Measurements from ENCODE around the gene MASP2.
"Not testable (repeated sequence)": the region's sequence is repeated elsewhere in the genome, so short reads cannot be mapped to it uniquely, and the experiment has no call there.

The MASP2 gene

DNA sequence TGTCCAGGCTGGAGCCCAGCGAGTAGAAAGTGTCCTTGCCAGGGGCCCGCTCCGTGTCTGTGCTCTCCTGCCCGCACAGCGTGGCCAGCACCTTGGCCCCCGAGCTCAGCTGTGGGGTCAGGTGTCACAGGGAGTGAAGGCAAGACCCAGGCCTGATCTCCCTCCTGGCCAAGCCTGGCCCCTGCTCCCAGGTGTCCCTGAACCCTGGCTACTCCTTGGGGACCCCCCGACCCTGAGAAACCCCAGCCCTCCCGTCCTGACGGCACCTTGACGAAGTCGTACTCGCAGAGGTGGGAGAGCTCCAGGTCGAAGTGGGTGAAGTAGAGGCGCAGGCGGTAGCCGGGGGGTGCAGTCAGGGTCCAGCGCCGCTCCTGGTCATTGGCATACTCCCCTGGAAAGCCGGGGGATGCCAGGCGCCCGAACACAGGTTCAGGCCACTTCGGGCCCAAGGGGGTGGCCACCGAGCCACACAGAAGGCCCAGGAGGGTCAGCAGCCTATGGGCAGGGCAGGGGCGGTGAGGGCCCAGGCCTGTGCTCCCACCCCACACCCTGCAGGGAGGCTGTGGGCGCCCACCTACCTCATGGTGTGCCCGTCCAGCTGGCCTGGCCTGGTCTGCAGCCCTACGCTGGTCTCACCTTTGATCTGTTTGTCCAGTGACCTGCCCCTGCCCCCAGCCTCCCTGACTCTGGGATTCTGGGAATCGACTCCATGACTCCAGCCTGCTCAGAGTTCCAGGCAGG is at the start of gene MASP2:
Gene MASP2 (minus strand): TSS at position 615 of the 741 bp plus-strand sequence. CDS start 32 bp downstream, at position 583.
- no peak for DNase-seq

DNA sequence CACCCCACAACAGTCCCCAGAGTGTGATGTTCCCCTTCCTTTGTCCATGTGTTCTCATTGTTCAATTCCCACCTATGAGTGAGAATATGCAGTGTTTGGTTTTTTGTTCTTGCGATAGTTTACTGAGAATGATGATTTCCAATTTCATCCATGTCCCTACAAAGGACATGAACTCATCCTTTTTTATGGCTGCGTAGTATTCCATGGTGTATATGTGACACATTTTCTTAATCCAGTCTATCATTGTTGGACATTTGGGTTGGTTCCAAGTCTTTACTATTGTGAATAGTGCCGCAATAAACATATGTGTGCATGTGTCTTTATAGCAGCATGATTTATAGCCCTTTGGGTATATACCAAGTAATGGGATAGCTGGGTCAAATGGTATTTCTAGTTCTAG is 36.7 kb upstream of the MASP2 start:
- not testable (repeated sequence) for DNase-seq

DNA sequence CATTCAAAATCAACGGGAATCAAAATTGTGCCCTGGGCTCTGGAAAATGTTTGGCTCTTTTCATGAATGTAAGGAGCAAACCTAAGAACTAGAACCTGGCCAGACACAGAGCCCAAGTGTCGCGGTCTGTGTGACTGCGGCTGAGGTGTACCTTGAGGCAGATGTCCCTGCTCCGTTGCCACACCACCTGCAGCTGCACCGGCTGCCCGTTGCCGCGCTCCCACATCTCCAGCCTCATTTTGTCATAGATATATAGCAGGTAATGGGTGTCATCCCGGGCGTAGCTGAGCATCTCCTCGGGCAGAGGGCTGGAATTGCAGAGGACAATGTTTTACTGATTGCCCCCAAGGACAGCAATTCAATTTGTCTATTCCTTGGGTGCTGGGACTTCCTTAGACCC is 33.9 kb upstream of the MASP2 start:
- DNase-seq = no peak

DNA sequence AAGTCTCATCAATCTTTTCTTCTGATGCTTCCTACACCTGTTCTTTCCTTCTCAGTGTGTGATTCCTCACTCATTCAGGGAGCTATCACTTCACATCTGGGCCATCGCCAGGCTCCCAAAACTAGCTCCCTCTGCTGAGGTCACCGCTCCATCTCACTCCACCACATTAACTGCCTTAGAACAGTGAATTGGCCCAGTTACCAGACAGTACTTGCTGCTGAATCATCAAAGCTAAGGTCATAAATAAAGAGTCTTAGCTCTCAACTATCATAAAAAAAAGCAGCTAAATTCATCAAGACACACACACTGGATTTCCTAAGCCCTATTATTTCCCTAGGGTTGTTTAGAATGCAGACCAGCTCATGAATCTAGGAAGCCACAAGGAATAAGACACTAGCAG is 31.6 kb upstream of the MASP2 start:
- DNase-seq = no peak

DNA sequence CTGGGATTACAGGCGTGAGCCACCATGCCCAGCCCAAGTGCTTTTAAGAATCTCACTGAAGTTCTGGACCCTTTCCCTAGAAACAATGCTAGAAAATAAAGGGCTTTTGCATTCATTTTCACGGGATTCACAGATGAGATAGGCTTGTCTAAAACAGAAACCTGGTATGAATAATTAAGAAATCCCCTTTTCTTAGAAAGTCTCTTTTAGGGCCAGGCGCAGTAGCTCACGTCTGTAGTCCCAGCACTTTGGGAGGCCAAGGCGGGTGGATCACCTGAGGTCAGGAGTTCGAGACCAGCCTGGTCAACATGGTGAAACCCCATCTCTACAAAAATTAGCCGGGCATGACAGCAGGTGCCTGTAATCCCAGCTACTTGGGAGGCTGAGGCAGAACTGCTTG is 26.4 kb upstream of the MASP2 start:
- not testable (repeated sequence) for DNase-seq

DNA sequence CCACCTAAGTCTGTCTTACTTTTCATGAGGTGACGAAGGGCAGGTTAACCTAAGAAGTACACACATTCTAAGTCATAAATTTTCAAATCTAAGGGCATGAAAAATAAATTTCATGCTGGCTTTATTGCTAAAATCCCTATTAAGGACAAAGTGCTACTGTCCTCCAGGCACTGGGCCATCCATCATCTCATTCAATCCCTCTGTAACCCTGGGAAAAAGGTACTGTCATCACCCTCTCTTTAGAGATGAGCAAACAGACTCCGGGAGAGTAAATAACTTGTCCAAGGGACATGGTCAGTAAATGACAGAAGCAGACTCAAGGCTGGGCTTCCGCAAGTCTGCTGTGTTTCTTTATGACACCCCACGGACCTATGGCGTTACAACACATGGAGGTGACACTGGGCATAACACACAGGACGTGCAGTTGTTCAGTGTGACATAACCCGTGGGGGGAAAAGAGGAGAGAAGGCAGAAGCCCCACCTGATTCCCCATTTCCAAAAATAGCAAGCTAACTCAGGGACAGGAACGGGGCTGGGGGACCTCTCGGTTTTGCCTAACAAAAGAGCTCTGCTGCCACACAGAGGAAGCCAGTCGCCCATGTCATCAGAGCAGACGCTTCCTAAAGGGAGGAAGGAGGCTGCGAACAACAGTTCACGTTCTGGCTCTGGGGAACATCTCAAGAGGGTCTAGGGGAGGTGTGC is 25.3 kb upstream of the MASP2 start:
- DNase-seq = no peak

DNA sequence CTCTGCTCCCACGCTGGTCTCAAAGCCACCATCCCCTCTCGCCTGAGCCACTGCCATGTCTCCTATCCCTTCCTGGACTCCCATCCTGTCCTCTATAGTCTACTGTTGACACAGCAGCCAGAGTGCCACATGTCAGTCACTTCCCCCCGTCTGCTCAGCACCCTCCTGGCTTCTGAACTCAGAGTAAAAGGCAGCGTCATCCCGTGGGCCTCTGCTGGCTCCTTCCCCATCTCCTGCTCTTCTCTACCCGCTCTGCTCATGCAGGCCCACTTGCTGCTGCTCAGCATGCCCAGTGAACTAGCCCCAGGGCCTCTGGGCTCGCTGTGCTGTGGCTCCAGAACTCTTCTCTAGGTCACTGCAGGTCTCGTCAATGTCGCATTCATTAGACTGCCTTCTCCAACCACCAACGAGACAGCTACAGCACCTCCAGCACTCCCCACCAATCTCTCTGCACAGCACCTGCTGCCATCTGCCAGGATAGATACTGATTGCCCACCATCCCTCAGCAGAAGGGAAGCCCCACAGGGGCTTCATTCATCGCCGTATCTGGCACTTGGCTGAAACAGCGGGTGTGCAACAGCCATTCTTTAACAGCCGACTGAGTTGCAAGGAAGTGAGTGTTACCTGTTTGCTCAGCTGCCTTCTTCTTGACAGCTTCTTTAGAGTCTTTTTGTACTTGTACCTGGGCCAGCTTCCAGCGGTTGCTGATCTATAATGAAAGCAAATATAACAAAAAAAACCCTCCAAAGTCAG is 24.6 kb upstream of the MASP2 start:
- no peak for DNase-seq

DNA sequence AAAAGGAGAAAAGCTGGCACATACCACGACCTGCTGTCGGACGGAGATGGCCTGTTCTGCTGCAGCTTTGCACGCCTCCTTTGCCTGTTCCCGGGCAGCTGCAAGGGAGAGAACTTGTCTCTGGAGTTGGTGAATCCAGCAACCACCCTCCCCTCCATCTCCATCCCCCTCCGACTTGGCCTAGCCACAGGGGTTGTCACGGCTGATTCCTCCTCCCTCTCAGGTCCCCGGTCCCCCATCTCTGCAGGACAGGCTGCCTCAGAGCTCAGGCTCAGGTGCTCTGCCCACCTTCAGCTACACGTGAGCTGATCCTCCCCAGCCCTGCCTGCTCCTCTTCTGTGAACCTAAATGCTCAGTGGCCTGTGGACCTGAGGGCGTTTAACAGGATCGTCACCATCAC is 23.8 kb upstream of the MASP2 start:
- DNase-seq = no peak

DNA sequence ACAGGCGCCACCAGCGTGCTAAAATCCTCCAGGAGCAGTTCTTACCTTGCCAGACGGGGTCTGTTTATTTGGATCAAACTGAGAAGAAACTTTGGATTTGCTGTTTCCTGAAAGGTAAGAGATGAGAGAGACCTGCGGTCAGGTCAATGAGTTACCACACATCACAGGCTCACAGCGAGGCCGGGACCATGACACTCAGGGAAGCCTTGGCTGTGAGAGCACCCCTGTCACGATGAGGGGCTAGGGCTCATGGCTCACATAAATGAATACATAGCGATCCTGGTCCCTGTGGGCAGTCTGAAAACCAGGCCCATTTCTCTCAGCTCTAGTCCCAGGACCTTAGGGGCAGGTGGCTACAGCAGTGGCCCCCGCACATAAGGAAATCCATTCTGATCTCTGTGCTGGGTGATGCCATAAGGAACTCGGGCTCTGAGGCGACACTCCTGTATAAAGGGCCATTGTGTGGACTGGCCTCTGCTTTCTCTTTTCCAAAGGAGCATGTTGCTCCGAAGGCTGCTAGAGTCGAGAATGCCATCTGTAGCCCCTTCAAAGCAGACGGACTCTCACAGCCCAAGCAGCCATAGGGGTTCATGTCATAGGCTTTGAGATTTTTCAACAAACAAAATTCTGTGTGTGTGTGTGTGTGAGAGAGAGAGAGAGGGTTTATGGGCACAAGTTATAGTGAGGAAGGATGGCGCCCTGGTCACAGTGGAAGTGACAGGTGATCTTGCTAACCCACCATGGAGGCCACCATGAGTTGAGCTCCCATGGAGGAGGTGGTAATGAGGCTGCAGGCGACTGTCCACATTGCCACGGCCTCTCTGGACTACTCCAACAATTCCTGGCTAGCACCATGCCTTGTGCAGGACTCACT is 21.8 kb upstream of the MASP2 start:
- no peak for DNase-seq

DNA sequence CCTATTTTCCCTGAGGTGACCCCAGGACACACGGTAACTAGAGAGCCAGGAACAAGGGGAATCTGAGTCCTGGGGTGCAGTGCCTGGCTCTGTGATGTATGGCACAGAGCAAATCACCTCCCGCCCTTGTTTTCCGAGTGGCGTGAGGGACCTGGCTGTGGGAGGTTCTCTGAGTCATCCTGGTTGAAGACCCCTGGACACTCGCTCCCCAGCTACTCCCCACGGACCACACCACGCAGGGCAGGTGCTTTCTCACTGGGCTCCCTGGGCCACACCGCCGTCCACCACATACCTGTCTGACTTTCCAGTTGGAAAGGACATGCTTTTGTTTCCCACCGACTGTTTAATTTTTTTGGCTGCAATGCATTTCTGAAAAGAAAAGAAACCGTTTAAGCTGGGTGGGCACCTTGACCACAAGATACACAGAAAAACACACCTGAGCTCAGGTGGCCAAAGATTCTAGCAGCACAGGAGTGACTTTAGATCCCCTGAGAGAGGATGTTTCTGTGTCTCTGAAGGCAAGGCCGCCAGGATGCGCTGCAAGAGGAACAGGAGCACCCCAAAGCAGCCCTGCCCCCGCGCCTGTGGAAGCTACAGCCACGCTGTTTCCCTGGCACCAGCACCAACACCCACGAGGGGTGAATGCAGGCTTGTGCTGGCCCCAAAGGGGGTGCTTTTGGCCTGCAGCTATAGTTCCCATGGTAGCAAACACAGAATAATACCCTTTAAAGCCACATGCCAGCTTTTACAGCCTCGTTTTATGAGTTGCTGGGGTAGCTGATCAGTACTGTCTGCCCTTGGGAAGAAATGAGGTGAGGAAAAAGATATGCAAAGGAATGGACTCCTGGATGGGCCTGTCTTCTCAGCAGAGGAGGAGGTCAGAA is 20.9 kb upstream of the MASP2 start:
- no peak for DNase-seq

DNA sequence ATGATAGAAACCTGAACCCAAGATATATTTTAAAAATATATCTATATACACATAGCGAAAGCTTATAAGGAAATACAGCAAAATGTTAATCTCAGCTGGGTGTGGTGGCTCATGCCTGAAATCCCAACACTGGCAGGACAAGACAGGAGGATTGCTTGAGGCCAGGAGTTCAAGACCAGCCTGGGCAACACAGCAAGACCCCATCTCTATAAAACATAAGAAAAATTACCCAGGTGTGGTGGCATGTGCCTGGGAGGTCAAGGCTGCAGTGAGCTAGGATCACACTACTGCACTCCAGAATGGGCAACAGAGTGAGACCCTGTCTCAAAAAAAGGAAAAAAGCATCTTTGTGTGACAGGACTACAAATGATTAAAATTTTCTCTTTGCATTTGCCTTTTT is 18.8 kb upstream of the MASP2 start:
- DNase-seq = no peak

DNA sequence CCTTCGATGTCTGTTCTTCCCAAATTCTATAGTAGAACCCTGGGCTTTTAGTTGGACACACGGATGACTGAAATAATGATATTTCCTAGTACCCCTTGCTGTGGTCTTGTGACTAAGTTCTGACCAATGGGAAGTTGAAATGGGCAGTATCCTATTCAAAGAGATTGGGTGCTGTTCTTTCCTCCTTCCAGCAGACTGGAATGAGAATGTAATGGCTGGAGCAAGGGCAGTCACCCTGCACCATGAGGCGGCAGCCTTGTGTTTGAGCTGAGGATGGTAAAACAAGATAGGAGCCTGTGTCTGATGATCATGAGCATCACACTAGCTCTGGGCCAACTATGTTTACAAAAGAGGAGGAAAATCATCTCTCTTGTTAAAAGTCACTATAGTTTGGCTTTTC is 17.9 kb upstream of the MASP2 start:
- DNase-seq = no peak

DNA sequence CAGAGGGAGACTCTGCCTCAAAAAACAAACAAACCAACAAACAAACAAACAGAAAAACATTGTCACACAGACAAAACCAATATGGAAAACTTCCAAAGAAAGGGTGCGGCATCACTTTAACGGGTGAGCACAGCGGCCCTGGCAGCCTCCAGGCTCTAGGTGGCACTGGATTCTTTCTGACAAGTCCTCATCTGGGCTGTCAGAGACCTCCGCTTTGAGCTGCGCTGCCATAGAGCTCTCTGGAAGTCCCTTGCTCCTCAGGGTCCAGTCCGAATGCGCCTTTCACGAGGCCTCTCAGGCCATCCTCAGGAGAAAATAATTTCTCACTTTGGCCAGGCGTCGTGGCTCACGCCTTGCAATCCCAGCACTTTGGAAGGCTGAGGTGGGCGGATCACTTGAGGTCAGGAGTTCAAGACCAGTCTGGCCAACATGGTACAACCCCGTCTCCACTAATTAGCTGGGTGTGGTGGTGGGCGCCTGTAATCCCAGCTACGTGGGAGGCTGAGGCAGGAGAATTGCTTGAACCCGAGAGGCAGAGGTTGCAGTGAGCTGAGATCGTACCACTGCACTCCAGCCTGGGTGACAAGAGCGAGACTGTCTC is 17.0 kb upstream of the MASP2 start:
- DNase-seq = not testable (repeated sequence)

DNA sequence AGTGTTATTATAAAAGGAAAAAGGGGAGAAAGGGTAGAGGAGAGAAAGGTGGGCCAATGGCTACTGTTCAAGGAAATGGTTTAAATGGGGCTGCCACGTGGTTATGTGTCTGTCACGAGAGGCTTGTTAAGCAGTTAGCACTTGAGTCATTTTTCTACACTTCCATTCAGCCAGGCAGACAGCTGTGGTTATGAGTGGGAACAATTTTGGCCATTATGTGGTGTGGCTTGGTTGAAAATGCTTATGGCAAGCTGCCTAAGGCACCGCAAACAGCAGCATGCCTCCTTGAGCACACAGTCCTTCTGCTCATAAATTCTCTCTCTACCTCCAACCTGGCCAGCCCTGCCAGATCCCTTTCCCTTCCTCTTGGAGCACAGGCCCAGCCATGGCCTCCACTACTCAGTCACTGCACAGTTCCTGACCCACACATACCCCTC is 15.9 kb upstream of the MASP2 start:
- DNase-seq = no peak

DNA sequence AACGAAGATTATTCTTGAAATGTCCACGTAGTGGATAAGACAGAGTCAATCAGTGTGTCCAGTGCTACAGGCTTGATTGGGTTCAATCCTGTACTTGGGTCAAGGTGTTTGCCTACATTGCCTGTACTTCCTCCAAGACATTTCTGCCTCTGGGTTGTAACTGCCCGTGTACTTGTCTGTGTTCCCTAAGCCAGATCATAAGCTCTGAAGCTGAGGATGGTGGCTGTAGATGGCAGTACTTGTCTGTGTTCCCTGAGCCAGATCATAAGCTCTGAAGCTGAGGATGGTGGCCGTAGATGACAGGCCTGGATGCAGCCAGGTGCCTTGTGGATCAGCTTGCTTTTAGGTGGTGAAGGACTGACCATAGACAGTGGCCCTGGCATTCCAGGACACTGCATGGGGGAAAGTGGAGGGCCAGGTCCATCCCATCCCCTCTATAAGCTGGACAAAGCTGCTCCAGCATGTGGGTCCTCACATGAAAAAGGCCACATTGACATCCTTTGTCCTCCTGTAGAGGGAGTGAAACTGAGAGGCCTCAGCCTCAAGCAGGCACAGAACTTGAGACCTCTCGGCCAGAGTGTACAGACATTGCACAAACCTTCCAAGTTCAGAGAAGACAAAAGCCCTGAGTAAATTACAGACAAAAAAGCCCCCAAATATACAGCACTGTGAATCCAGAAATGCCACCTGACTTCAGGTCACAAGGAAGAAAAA is 14.8 kb upstream of the MASP2 start:
- DNase-seq = no peak

DNA sequence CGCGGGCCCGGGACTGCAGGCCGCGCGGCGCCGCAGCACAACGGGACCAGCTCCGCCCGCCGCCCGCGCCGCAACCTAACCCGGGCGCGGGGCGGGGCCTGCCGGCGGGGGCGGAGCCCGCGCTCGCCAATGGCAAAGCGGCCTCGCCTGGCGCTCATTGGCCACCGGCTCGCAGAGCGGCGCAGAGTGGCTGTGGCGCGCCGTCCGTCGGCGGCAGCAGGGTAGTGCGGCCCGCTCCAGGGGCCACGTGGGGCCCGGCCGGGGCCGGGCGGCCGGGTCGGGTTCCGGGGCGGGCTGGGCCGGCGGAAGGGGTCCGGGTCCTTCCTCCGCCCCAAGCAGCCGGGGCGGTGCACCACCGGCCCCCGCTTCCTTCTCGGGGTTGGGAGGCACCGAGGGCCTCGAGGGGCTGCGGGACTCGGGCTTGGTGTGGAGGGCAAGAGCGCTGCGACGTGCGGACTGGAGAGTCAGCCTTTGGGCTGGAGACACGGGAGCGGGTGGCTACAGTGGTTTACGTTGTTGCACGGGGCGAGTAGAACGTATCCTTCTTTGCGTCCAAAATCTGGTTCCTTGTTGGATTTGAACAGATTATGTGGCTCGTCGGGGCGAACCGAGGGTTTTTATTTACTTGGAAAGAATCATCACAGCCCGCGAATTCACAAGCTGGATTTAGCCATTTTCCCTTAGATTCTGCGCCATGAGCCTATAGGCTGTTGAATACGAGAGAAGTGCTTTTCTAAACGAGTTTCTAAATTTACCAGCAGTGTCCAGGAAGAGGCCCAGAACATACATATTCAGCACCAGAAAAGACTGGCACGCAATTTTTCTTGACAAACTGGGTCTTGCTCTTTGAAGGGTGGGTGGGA is 13.2 kb upstream of the MASP2 start, which contains the start of gene SRM:
Gene SRM (minus strand): TSS at position 51 of the 863 bp plus-strand sequence. CDS start 75 bp downstream, outside the sequence.
- DNase-seq = peak; percentile 87

DNA sequence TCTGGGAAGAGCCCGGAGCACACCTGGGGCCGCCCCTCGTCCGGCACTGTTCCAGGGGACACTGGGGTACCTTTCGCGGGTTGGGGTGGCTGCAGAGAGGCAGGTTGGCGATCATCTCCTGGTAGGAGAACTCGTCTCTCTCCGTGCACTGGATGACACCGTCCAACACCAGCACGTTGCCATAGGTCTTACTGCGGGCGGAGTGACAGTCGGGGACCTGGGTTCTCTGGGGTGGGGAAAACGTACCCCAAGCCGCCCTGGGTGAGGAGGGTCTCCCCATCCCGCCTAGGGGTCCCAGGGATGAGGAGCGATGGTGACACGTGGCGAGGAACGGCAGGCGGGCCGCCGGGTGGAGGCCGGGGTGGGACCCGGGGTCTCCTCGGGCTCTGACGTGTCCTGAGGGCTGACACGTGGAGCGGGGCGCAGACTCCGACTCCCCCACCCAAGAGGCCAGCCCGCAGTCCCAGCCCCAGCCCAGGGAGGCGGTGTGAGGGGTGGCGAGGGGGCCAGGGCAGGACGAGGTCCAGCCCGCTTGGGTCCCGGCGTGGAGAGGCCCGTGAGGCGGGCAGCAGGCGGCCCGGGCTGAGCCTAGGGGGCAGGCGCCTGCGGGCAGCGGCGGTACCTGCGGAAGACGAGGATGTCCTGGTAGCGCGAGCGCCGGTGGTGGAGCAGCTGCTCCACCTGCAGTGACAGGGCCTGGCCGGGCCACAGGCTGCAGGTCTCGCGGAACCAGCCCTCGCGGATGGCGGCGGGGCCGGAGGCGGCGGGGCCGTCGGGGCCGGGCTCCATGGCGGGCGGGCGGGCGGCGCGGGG is 12.3 kb upstream of the MASP2 start:
- DNase-seq = peak; percentile 8

DNA sequence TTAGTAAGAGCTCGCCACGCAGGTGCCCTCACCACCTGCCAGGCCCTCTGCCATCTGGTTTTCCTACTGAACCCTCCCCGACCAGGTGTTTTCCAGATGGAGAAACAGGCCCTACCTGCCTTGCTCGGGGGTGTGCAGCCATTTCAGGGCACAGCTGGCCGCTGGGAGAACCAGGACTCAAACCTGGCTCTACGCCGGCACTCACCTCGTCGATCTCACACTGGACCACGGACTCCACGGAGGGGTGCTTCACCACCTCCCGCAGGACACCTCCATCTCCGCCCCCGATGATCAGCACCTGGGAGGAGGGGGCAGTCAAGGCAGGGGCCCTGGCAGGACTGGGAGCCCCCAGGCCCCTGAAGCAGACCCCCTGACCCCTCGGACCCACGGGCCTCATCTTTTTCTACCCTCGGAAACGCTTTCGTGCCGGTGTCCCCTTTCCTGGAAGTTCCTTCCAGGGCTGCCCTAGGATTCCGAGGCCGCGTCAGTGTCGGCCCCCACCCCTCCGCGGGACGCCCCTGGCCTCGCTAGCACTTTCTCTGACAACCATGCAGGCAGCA is 11.6 kb upstream of the MASP2 start:
- DNase-seq = no peak

All from activated CD4-positive, alpha-beta T cell treated with anti-CD3 and anti-CD28 coated beads, Interleukin-2, amount 50 U/mL, for 1 hour (primary cell).